ENCODE measurements around the gene GIGYF2. TPM values are rescaled to one million over a fixed set of nuclear protein-coding genes. Genes with fewer than 3 reads are reported as not detected.
"Not testable (repeated sequence)": the region's sequence is repeated elsewhere in the genome, so short reads cannot be mapped to it uniquely, and the experiment has no call there.

GIGYF2 gene
- total RNA-seq, 1 donor from 2014 or later: 63.4 TPM

DNA sequence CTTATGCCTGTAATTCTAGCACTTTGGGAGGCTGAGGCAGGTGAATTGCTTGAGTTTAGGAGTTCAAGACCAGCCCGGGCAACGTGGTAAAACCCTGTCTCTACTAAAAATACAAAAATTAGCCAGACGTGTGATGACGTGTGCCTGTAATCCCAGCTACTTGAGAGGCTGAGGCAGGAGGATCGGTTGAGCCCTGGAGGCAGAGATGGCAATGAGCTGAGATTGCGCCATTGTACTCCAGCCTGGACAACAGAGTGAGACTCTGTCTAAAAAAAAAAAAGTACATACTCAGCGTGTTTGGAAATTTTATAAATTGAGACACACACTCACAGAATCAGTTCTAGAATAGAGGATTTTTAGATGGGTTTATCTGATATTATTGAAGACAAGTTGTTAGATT lies 17.1 kb upstream of the GIGYF2 start:
- TF ChIP-seq, protein P1, sequence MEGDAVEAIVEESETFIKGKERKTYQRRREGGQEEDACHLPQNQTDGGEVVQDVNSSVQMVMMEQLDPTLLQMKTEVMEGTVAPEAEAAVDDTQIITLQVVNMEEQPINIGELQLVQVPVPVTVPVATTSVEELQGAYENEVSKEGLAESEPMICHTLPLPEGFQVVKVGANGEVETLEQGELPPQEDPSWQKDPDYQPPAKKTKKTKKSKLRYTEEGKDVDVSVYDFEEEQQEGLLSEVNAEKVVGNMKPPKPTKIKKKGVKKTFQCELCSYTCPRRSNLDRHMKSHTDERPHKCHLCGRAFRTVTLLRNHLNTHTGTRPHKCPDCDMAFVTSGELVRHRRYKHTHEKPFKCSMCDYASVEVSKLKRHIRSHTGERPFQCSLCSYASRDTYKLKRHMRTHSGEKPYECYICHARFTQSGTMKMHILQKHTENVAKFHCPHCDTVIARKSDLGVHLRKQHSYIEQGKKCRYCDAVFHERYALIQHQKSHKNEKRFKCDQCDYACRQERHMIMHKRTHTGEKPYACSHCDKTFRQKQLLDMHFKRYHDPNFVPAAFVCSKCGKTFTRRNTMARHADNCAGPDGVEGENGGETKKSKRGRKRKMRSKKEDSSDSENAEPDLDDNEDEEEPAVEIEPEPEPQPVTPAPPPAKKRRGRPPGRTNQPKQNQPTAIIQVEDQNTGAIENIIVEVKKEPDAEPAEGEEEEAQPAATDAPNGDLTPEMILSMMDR (IDR thresholded peaks at IDR 0.05): no peak
- no peaks in the 10 kb centered on the region for H3K4me1 Mint-ChIP-seq (ENCODE audit: unreplicated experiment)
- H3K27ac Mint-ChIP-seq (ENCODE audit: unreplicated experiment): no peak overlapping the region
- H3K36me3 Mint-ChIP-seq (ENCODE audit: unreplicated experiment): peaks cover 40% of the 10 kb centered on the region
- no peaks in the 10 kb centered on the region for H3K9me3 Mint-ChIP-seq (ENCODE audit: unreplicated experiment)
- no peak overlapping the region for H3K4me3 Mint-ChIP-seq (ENCODE audit: unreplicated experiment)
- no peak for DNase-seq (ENCODE audit: extremely low spot score, unreplicated experiment)
- no peaks in the 10 kb centered on the region for H3K27me3 Mint-ChIP-seq (ENCODE audit: unreplicated experiment)

DNA sequence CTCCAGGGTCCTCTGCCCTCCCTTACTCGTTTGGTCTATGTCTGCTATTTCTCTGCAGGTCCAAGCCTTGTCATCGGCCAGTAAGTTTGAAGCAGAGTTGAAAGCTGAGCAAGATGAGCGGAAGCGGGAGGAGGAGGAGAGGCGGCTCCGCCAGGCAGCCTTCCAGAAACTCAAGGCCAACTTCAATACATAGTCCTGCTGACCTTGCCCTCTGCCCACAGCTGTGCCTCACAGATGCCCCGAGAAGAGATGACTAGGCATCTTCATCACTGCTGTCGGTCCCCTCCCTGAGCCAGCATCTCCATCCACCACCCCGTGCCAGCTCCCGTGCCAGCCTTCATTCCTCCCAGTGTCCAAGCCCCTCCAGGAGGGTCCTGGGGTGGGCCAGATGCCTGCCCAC lies 15.6 kb upstream of the GIGYF2 start:
- H3K36me3 Mint-ChIP-seq (ENCODE audit: unreplicated experiment): peaks cover 31% of the 10 kb centered on the region
- TF ChIP-seq, protein P1 (IDR thresholded peaks at IDR 0.05): no peak

GRCh38 chr2:232683368-232683767 lies 13.8 kb upstream of the GIGYF2 start:
- Mint-ChIP-seq H3K27me3 (ENCODE audit: unreplicated experiment) (no peaks in the 10 kb centered on the region), H3K4me3 (ENCODE audit: unreplicated experiment) (no peak overlapping the region), H3K27ac (ENCODE audit: unreplicated experiment) (no peak overlapping the region), H3K36me3 (ENCODE audit: unreplicated experiment) (peaks cover 27% of the 10 kb centered on the region), H3K9me3 (ENCODE audit: unreplicated experiment) (no peaks in the 10 kb centered on the region), H3K4me1 (ENCODE audit: unreplicated experiment) (peaks cover 6% of the 10 kb centered on the region)
- DNase-seq (ENCODE audit: extremely low spot score, unreplicated experiment): no peak
- TF ChIP-seq, protein P1 (IDR thresholded peaks at IDR 0.05): no peak

More for the DNA sequence above, 15.6 kb upstream of the GIGYF2 start:
- H3K4me1 Mint-ChIP-seq (ENCODE audit: unreplicated experiment): no peaks in the 10 kb centered on the region
- DNase-seq (ENCODE audit: extremely low spot score, unreplicated experiment): no peak
- H3K27ac Mint-ChIP-seq (ENCODE audit: unreplicated experiment): no peak overlapping the region
- no peaks in the 10 kb centered on the region for H3K27me3 Mint-ChIP-seq (ENCODE audit: unreplicated experiment)
- H3K4me3 Mint-ChIP-seq (ENCODE audit: unreplicated experiment): no peak overlapping the region
- H3K9me3 Mint-ChIP-seq (ENCODE audit: unreplicated experiment): no peaks in the 10 kb centered on the region

DNA sequence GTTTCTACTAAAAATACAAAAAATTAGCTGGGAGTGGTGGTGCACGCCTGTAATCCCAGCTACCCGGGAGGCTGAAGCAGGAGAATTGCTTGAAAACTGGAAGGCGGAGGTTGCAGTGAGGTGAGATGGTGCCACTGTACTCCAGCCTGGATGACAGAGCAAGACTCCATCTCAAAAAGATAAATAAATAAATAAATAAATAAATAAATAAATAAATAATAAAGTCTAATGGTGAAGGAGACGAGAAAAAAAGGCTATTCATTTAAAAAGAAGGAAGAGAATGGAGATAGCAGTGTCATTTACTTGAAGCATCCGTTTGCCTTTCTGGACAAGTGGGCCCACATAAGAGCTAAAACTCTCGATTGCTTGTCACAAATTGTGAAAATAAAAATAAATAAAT lies 11.7 kb upstream of the GIGYF2 start:
- H3K4me1 Mint-ChIP-seq (ENCODE audit: unreplicated experiment): peaks cover 15% of the 10 kb centered on the region
- H3K27me3 Mint-ChIP-seq (ENCODE audit: unreplicated experiment); H3K9me3 Mint-ChIP-seq (ENCODE audit: unreplicated experiment); DNase-seq (ENCODE audit: extremely low spot score, unreplicated experiment); H3K27ac Mint-ChIP-seq (ENCODE audit: unreplicated experiment); H3K4me3 Mint-ChIP-seq (ENCODE audit: unreplicated experiment): not testable (repeated sequence)
- peaks cover 12% of the 10 kb centered on the region for H3K36me3 Mint-ChIP-seq (ENCODE audit: unreplicated experiment)

GRCh38 chr2:232687382-232688160 lies 9.6 kb upstream of the GIGYF2 start:
- Mint-ChIP-seq H3K27me3 (ENCODE audit: unreplicated experiment) (no peaks in the 10 kb centered on the region), H3K9me3 (ENCODE audit: unreplicated experiment) (no peaks in the 10 kb centered on the region), H3K4me3 (ENCODE audit: unreplicated experiment) (no peak overlapping the region), H3K4me1 (ENCODE audit: unreplicated experiment) (peaks cover 15% of the 10 kb centered on the region), H3K27ac (ENCODE audit: unreplicated experiment) (no peak overlapping the region), H3K36me3 (ENCODE audit: unreplicated experiment) (peaks cover 3% of the 10 kb centered on the region)
- TF ChIP-seq, protein P1 (IDR thresholded peaks at IDR 0.05): no peak
- DNase-seq (ENCODE audit: extremely low spot score, unreplicated experiment): no peak
